Right hindlimb (tissue), 1 donor: ENCODE measurements around the gene ZDHHC8.

Experiments used
- DNase-seq: peaks from one replicate; pipeline ENCODE4 v3.0.0-alpha.2; 2018

ZDHHC8 gene

GRCh38 chr22:20181194-20181883, 49.7 kb downstream of the ZDHHC8 start:
- no peak for DNase-seq

- no peak for DNase-seq
These were observed 50.3 kb downstream of the ZDHHC8 start for GRCh38 chr22:20181884-20182236.

GRCh38 chr22:20182365-20182764, 50.8 kb downstream of the ZDHHC8 start:
- no peak for DNase-seq

GRCh38 chr22:20183101-20183500, 51.5 kb downstream of the ZDHHC8 start:
- DNase-seq, result no peak

GRCh38 chr22:20183823-20184222, 52.2 kb downstream of the ZDHHC8 start:
- no peak for DNase-seq

- DNase-seq, result no peak
These were observed 53.0 kb downstream of the ZDHHC8 start for GRCh38 chr22:20184501-20185165.

GRCh38 chr22:20185750-20186149, 54.1 kb downstream of the ZDHHC8 start:
- DNase-seq, result no peak

GRCh38 chr22:20186183-20186870, 54.7 kb downstream of the ZDHHC8 start:
- DNase-seq, result no peak

- DNase-seq, result no peak
These were observed 55.4 kb downstream of the ZDHHC8 start for GRCh38 chr22:20186871-20187546.

GRCh38 chr22:20187777-20188566, 56.4 kb downstream of the ZDHHC8 start:
- no peak for DNase-seq

GRCh38 chr22:20188567-20188877, 56.9 kb downstream of the ZDHHC8 start:
- DNase-seq, result no peak

- no peak for DNase-seq
These were observed 59.5 kb downstream of the ZDHHC8 start for GRCh38 chr22:20191000-20191515.

GRCh38 chr22:20191803-20192202, 60.2 kb downstream of the ZDHHC8 start:
- no peak for DNase-seq

GRCh38 chr22:20192293-20192971, 60.8 kb downstream of the ZDHHC8 start:
- no peak for DNase-seq

GRCh38 chr22:20192972-20193760, 61.6 kb downstream of the ZDHHC8 start:
- DNase-seq, result no peak

GRCh38 chr22:20193761-20194494, 62.3 kb downstream of the ZDHHC8 start:
- DNase-seq, result no peak

GRCh38 chr22:20194681-20195593, 63.3 kb downstream of the ZDHHC8 start:
- DNase-seq, result no peak

GRCh38 chr22:20196094-20196842, 64.7 kb downstream of the ZDHHC8 start:
- peak; percentile 44 for DNase-seq
